Activated CD8-positive, alpha-beta T cell treated with anti-CD3 and anti-CD28 coated beads for 36 hours (primary cell): ENCODE measurements around the gene OTUB1. TPM values are rescaled to one million over a fixed set of nuclear protein-coding genes. Genes with fewer than 3 reads are reported as not detected.

ENCODE experiments used
- ATAC-seq: fragments of 200-7000 bp; cut with Tn5 transposase; one replicate; pipeline ENCODE4 v1.10.0; 2021; ENCODE audit warnings: mild to moderate bottlenecking, moderate library complexity
- CTCF ChIA-PET: fragments of 350-600 bp; sonication (Branson Sonifier 250); formaldehyde crosslinking; loops from one replicate; lab custom pipeline; 2021; ENCODE audit warnings: antibody characterized with exemption; lab: Charles Lee
- POLR2A ChIA-PET: fragments of 350-600 bp; sonication (Branson Sonifier 250); formaldehyde crosslinking; loops from one replicate; lab custom pipeline; 2021; ENCODE audit warnings: antibody characterized with exemption; lab: Charles Lee
- DNase-seq: peaks from one replicate; pipeline ENCODE4 v3.0.0-alpha.2; 2020
- H3K27ac Mint-ChIP-seq: one replicate; pipeline ENCODE4 v1.8.0; 2021; ENCODE audit warnings: mild to moderate bottlenecking, mixed read lengths
- H3K27me3 Mint-ChIP-seq: one replicate; pipeline ENCODE4 v1.8.0; 2021; ENCODE audit warnings: mixed read lengths
- H3K36me3 Mint-ChIP-seq: one replicate; pipeline ENCODE4 v1.8.0; 2021; ENCODE audit warnings: low read depth, mixed read lengths
- H3K4me1 Mint-ChIP-seq: one replicate; pipeline ENCODE4 v1.8.0; 2021; ENCODE audit warnings: low read depth, mixed read lengths
- H3K4me3 Mint-ChIP-seq: one replicate; pipeline ENCODE4 v1.8.0; 2021; ENCODE audit warnings: mild to moderate bottlenecking, moderate library complexity, mixed read lengths
- H3K9me3 Mint-ChIP-seq: one replicate; pipeline ENCODE4 v1.8.0; 2021; ENCODE audit warnings: mixed read lengths
- intact Hi-C: fragments of 100-400 bp; cut with micrococcal nuclease; formaldehyde crosslinking; loops from one replicate; pipeline ENCODE4 v1.10.0; 2022
- total RNA-seq, 2 experiments: library from RNA; stranded (reverse); gene quantifications; one replicate each; pipeline ENCODE4 v1.2.3, GENCODE V29; 2021
- TF ChIP-seq, protein P1 (sequence below): fragments of 200-600 bp; IDR thresholded peaks from one replicate; pipeline ENCODE4 v1.8.0; 2022; ENCODE audit warnings: antibody characterized with exemption, mild to moderate bottlenecking

OTUB1 gene
- total RNA-seq, 2 experiments from 2014 or later: 70.1 to 73.9 TPM

DNA sequence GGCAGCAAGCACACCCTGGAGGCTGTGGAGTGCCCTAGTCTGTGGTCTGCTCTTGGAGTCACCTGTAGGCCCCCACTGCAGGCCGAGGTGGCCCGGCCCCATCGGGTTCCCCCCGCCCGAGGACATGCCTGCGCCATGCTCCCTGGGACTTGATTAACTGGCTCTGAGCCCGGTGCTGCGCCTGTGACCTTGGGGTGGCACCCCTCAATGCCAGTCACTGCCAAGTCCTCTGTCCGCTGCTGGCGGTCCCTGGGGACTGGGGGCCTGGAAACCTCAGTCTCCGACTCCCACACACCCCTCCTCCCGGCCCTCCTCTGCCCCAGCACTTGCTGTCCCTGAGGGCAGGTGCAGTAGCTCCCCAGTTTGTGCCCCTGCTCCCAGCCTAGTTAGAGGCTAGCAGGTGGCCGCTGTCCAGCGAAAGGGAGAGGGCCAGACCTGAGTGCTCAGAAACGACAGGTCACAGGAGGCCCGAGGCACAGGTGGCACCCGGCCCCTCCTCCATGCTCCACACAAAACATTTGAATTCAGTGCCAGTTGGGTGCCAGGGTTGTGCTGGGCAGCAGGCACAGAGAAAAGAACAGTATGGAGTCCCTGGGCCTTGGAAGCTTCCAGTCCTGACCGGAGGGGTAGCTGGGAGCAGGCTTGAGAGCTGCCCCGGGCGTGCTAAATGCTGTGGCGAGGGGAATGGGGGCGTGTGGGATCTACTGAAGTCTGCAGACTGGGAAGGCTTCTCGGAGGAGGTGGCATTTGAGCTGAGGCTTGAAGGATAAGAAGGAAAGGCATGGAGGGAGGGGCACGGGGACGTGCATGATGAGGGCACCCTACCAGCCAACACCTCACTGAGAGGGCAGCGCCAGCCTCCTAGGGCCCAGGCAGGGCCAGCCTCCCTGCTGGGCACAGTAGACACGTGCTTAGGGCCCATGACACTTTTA is 33.1 kb downstream of the OTUB1 start:
- Mint-ChIP-seq H3K9me3 (no peaks in the 10 kb centered on the region), H3K27ac (no peak overlapping the region), H3K4me1 (no peaks in the 10 kb centered on the region), H3K27me3 (no peaks in the 10 kb centered on the region), H3K36me3 (no peaks in the 10 kb centered on the region), H3K4me3 (no peak overlapping the region)
- no peak for DNase-seq
- POLR2A ChIA-PET: interaction anchor here (1.4 kb wide), 1 partner anchor 18 kb away, joined by 4 read pairs; no protein-coding TSS in a partner anchor
- intact Hi-C loops: no loop called here
- CTCF ChIA-PET: no interaction called here
- TF ChIP-seq, protein P1, sequence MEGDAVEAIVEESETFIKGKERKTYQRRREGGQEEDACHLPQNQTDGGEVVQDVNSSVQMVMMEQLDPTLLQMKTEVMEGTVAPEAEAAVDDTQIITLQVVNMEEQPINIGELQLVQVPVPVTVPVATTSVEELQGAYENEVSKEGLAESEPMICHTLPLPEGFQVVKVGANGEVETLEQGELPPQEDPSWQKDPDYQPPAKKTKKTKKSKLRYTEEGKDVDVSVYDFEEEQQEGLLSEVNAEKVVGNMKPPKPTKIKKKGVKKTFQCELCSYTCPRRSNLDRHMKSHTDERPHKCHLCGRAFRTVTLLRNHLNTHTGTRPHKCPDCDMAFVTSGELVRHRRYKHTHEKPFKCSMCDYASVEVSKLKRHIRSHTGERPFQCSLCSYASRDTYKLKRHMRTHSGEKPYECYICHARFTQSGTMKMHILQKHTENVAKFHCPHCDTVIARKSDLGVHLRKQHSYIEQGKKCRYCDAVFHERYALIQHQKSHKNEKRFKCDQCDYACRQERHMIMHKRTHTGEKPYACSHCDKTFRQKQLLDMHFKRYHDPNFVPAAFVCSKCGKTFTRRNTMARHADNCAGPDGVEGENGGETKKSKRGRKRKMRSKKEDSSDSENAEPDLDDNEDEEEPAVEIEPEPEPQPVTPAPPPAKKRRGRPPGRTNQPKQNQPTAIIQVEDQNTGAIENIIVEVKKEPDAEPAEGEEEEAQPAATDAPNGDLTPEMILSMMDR: no peak
- ATAC-seq: no peak

DNA sequence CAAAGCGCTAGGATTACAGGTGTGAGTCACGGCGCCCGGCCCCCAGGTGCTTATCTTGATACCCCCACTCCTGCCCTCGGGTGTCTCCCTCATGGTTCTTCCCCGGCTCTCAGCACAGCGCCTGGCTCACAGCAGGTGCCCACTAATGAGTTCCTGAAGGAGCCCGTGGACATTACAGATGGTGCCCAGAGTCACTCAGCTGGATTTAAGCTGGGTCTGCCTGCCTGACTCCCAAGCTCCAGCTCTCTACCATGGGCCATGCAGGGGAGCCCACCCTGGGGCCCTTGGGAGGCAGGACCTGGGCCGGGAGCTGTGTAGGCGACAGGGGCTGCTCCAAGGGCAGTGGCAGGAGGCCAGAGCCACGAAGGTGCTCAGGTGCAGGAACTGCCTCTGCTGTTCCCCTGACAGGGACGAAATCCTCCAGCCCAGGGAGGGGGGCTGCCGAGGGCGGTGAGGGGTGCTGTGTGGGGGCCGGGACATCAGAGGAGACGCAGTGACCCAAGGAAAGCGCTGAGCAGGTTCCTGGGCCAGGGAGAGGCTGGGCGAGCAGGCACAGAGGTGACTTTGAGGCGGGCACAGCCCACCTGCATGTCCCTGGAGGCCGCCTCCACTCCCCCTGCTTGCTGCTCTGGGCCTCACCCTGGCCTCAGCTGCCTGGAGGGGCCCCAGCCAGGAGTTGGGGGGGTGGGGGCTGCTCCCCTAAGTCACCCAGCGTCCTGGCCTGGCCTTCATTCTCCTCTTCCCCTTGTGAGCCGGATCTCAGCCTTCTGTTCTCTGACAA is 34.9 kb downstream of the OTUB1 start:
- ChIA-PET CTCF (no interaction called here), POLR2A (no interaction called here)
- no peak for ATAC-seq

DNA sequence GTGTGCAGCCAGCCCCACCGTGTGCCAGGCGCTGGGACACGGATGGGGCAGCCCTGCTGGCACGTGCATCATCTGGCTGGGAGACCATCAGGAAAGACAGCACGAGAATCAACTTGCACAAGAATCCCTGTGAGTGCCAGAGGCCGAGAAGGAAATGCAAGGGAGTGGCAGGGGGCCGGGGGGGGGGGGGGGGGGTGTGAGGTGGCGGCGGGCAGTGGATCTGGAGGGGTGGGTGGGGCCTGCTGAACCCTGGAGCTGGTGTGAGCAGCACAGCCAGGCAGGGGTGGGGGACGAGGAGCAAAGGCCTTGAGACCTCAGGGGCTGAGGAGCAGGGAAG is 35.5 kb downstream of the OTUB1 start:
- intact Hi-C loops: no loop called here
- H3K36me3 Mint-ChIP-seq: no peaks in the 10 kb centered on the region
- POLR2A ChIA-PET: no interaction called here
- H3K9me3 Mint-ChIP-seq: no peaks in the 10 kb centered on the region
- CTCF ChIA-PET: no interaction called here
- no peaks in the 10 kb centered on the region for H3K27me3 Mint-ChIP-seq
- ATAC-seq (no peak), DNase-seq (no peak)
- no peak overlapping the region for H3K4me3 Mint-ChIP-seq
- no peak overlapping the region for H3K27ac Mint-ChIP-seq
- TF ChIP-seq, protein P1: no peak
- no peaks in the 10 kb centered on the region for H3K4me1 Mint-ChIP-seq

More for the DNA sequence above, 34.9 kb downstream of the OTUB1 start:
- Mint-ChIP-seq H3K4me3 (no peak overlapping the region), H3K4me1 (no peaks in the 10 kb centered on the region), H3K36me3 (no peaks in the 10 kb centered on the region), H3K27me3 (no peaks in the 10 kb centered on the region), H3K27ac (no peak overlapping the region), H3K9me3 (no peaks in the 10 kb centered on the region)
- no peak for DNase-seq
- TF ChIP-seq, protein P1: no peak
- intact Hi-C loops: no loop called here

DNA sequence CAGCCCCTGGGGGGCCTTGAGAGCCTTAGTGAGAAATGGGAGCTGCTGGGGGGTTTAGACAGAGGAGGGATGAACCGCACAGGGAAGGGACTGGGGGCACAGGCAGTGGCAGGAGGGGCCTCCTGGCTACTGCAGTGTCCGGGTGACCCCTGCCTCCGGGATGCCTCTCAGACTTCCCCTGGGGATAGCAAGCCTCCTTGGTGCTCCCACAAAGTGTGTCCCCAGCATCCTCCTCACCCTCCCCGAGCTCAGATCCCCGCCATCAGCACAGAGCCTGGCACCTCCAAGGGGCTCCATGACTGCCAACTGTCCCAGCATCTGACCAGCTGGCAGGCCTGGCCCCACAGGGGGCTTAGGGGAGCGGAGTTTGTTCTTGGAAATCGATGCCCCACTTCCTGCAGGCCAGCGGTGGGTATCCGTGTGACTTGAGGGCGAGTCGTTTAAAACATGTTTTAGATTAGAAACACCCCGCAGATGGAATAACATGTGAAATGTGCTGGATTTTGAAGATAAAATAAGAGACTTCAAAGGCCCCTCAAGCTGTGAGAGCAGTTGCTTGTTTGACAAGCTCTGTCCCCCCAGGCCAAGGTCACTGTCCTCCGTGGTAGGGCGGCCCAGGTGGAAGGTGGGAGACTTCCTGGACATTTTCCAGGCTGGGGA is 36.0 kb downstream of the OTUB1 start:
- Mint-ChIP-seq H3K27me3 (peaks cover 5% of the 10 kb centered on the region), H3K4me3 (no peak overlapping the region), H3K27ac (no peak overlapping the region), H3K4me1 (no peaks in the 10 kb centered on the region), H3K9me3 (no peaks in the 10 kb centered on the region), H3K36me3 (no peaks in the 10 kb centered on the region)
- no peak for ATAC-seq
- TF ChIP-seq, protein P1: no peak
- POLR2A ChIA-PET: no interaction called here
- DNase-seq: no peak
- CTCF ChIA-PET: no interaction called here
- intact Hi-C loops: no loop called here
